Activated B cell treated with CpG ODN at 0.5 μM for 24 hours (primary cell): Measurements from ENCODE around the gene COMMD1. TPM values are rescaled to one million over a fixed set of nuclear protein-coding genes. Genes with fewer than 3 reads are reported as not detected.

Experiments
- ATAC-seq: fragments of 200-7000 bp; cut with Tn5 transposase; one replicate; pipeline ENCODE4 v1.10.0; 2021; ENCODE audit warnings: low read depth, mild to moderate bottlenecking, moderate library complexity
- CTCF ChIA-PET: fragments of 350-600 bp; sonication (Branson Sonifier 250); formaldehyde crosslinking; loops from one replicate; lab custom pipeline; 2021; ENCODE audit warnings: antibody characterized with exemption; lab: Charles Lee
- POLR2A ChIA-PET: fragments of 350-600 bp; sonication (Branson Sonifier 250); formaldehyde crosslinking; loops from one replicate; lab custom pipeline; 2021; ENCODE audit warnings: antibody characterized with exemption; lab: Charles Lee
- DNase-seq: peaks from one replicate; pipeline ENCODE4 v3.0.0; 2022
- H3K27ac Mint-ChIP-seq: one replicate; pipeline ENCODE4 v1.8.0; 2020; ENCODE audit warnings: mixed read lengths
- H3K27me3 Mint-ChIP-seq: one replicate; pipeline ENCODE4 v1.8.0; 2021; ENCODE audit warnings: mixed read lengths
- H3K36me3 Mint-ChIP-seq: one replicate; pipeline ENCODE4 v1.8.0; 2021; ENCODE audit warnings: low read depth, mixed read lengths
- H3K4me1 Mint-ChIP-seq: one replicate; pipeline ENCODE4 v1.8.0; 2021; ENCODE audit warnings: mixed read lengths
- H3K4me3 Mint-ChIP-seq: one replicate; pipeline ENCODE4 v1.8.0; 2020; ENCODE audit warnings: mild to moderate bottlenecking, mixed read lengths
- H3K9me3 Mint-ChIP-seq: one replicate; pipeline ENCODE4 v1.8.0; 2020; ENCODE audit warnings: mixed read lengths
- intact Hi-C: fragments of 100-400 bp; cut with micrococcal nuclease; formaldehyde crosslinking; loops from one replicate; pipeline ENCODE4 v1.15.1; 2024
- total RNA-seq: library from RNA; stranded (reverse); gene quantifications from 2 replicates; pipeline ENCODE4 v1.2.3, GENCODE V29; 2022
- TF ChIP-seq, protein P1 (sequence below): fragments of 200-600 bp; IDR thresholded peaks from one replicate; pipeline ENCODE4 v1.8.0; 2022; ENCODE audit warnings: antibody characterized with exemption, mild to moderate bottlenecking

The COMMD1 gene
- total RNA-seq, 1 donor from 2014 or later: 37.1 TPM

GRCh38 chr2:62140426-62141141, 235.1 kb downstream of the COMMD1 start:
- no peaks in the 10 kb centered on the region for H3K9me3 Mint-ChIP-seq
- CTCF ChIA-PET: interaction anchor here (0.6 kb wide), 1 partner anchor 215 kb away, joined by 4 read pairs; no protein-coding TSS in a partner anchor
- no peaks in the 10 kb centered on the region for H3K27me3 Mint-ChIP-seq
- peaks cover 7% of the 10 kb centered on the region for H3K36me3 Mint-ChIP-seq
- POLR2A ChIA-PET: no interaction called here
- intact Hi-C loops: loop anchor here (5.0 kb wide), 1 partner anchor 148 kb away; no protein-coding TSS in a partner anchor
- ATAC-seq (no peak), DNase-seq (no peak)
- peak overlapping the region; percentile 62 for H3K27ac Mint-ChIP-seq
- TF ChIP-seq, protein P1, sequence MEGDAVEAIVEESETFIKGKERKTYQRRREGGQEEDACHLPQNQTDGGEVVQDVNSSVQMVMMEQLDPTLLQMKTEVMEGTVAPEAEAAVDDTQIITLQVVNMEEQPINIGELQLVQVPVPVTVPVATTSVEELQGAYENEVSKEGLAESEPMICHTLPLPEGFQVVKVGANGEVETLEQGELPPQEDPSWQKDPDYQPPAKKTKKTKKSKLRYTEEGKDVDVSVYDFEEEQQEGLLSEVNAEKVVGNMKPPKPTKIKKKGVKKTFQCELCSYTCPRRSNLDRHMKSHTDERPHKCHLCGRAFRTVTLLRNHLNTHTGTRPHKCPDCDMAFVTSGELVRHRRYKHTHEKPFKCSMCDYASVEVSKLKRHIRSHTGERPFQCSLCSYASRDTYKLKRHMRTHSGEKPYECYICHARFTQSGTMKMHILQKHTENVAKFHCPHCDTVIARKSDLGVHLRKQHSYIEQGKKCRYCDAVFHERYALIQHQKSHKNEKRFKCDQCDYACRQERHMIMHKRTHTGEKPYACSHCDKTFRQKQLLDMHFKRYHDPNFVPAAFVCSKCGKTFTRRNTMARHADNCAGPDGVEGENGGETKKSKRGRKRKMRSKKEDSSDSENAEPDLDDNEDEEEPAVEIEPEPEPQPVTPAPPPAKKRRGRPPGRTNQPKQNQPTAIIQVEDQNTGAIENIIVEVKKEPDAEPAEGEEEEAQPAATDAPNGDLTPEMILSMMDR: no peak
- no peak overlapping the region for H3K4me3 Mint-ChIP-seq
- peaks cover 39% of the 10 kb centered on the region for H3K4me1 Mint-ChIP-seq

DNA sequence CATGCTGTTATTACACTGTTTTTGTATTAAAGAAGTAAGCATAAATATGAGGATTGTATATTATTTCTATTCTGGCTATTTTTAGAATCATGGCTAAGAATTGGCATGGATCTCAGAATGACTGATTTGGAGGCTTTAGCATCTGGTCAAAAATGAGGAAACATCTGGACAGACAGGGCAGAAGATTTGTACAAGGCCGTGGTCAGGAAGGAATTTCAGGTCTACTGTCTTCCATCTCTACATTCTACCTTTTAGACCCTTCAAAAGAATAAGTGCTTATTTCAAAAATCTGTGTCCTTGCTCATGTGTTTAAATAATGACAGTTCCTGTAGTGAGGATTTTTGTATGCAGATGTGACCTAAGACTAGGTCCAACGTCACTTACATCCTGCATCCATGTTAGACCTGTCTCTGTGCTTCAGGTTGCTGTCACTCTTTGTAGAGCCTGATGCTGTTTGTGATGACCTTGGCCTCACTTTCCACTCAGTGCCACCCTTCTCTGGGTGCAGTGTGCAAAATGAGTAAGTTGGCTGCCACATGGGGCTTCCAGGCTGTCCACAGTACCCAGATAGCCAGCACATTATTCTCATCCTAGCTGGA, 235.8 kb downstream of the COMMD1 start:
- no peaks in the 10 kb centered on the region for H3K27me3 Mint-ChIP-seq
- ATAC-seq (peak; percentile 30), DNase-seq (no peak)
- H3K4me3 Mint-ChIP-seq: no peak overlapping the region
- peak overlapping the region; percentile 62 for H3K27ac Mint-ChIP-seq
- TF ChIP-seq, protein P1: no peak
- CTCF ChIA-PET: no interaction called here
- POLR2A ChIA-PET: no interaction called here
- H3K36me3 Mint-ChIP-seq: peaks cover 2% of the 10 kb centered on the region
- H3K9me3 Mint-ChIP-seq: no peaks in the 10 kb centered on the region
- intact Hi-C loops: loop anchor here (5.0 kb wide), 1 partner anchor 149 kb away; no protein-coding TSS in a partner anchor
- H3K4me1 Mint-ChIP-seq: peaks cover 45% of the 10 kb centered on the region

GRCh38 chr2:62142054-62142453, 236.6 kb downstream of the COMMD1 start:
- ChIA-PET CTCF (no interaction called here), POLR2A (interaction anchor here (1.1 to 2.9 kb wide), 3 partner anchors 13 to 54 kb away, joined by 3 to 6 read pairs (median 4); partner anchors contain the start of gene B3GNT2)
- no peaks in the 10 kb centered on the region for H3K36me3 Mint-ChIP-seq
- peak; percentile 63 for ATAC-seq
- intact Hi-C loops: loop anchor here (5.0 kb wide), 1 partner anchor 150 kb away; no protein-coding TSS in a partner anchor
- H3K4me1 Mint-ChIP-seq: peaks cover 52% of the 10 kb centered on the region
- no peaks in the 10 kb centered on the region for H3K9me3 Mint-ChIP-seq
- peak overlapping the region; percentile 66 for H3K27ac Mint-ChIP-seq
- H3K27me3 Mint-ChIP-seq: no peaks in the 10 kb centered on the region
- peak overlapping the region; percentile 28 for H3K4me3 Mint-ChIP-seq
- DNase-seq: no peak
- TF ChIP-seq, protein P1: no peak

DNA sequence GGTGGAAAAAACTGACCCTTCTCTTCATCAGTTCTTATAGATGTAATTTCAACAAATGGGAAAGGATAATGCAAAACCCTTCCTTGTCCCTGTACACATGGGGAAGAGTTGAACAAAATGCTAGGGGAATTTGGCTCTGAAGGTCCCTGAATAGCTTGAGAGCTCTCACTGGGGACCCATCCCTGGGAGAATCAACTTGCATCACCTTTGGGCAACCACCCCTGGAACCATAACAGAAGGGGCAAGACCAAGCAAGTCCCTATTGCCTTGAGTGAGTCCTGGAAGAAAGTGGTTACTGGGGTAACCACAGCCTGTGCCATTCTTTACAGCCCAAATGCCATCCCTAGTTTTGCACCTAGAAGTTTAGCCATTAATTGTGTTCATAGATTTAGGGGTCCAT, 238.2 kb downstream of the COMMD1 start:
- no peak overlapping the region for H3K27ac Mint-ChIP-seq
- ATAC-seq (no peak), DNase-seq (no peak)
- H3K36me3 Mint-ChIP-seq: no peaks in the 10 kb centered on the region
- no peak overlapping the region for H3K4me3 Mint-ChIP-seq
- ChIA-PET POLR2A (interaction anchor here (1.8 to 2.9 kb wide), 2 partner anchors 14 to 52 kb away, joined by 4 to 6 read pairs; partner anchors contain the start of gene B3GNT2), CTCF (no interaction called here)
- H3K9me3 Mint-ChIP-seq: no peaks in the 10 kb centered on the region
- H3K4me1 Mint-ChIP-seq: peaks cover 61% of the 10 kb centered on the region
- TF ChIP-seq, protein P1: no peak
- intact Hi-C loops: loop anchor here (2.0 to 5.0 kb wide), 2 partner anchors 13 to 151 kb away; no protein-coding TSS in a partner anchor
- H3K27me3 Mint-ChIP-seq: no peaks in the 10 kb centered on the region
